ENCODE data around the gene HSD17B2.
"Not testable (repeated sequence)": the region's sequence is repeated elsewhere in the genome, so short reads cannot be mapped to it uniquely, and the experiment has no call there.

HSD17B2 gene

GRCh38 chr16:82137822-82138167, 102.7 kb downstream of the HSD17B2 start:
- peak; percentile 79 for DNase-seq

- DNase-seq: no peak
Measured at GRCh38 chr16:82138478-82139285, 103.6 kb downstream of the HSD17B2 start.

GRCh38 chr16:82139286-82139571, 104.2 kb downstream of the HSD17B2 start:
- not testable (repeated sequence) for DNase-seq

GRCh38 chr16:82146556-82146955, 111.5 kb downstream of the HSD17B2 start:
- peak; percentile 34 for DNase-seq

- no peak for DNase-seq
Measured at GRCh38 chr16:82146957-82147356, 111.9 kb downstream of the HSD17B2 start.

- DNase-seq: no peak
Measured at GRCh38 chr16:82147546-82147945, 112.5 kb downstream of the HSD17B2 start.

Data from hematopoietic multipotent progenitor cell treated with erythropoietin and hydrocortisone succinate and interleukin-3 and kit ligand, for 8 days (in vitro differentiated cells).